ENCODE data around the gene ENOX1. TPM values are rescaled to one million over a fixed set of nuclear protein-coding genes. Genes with fewer than 3 reads are reported as not detected.

The ENOX1 gene
- total RNA-seq, 1 donor from 2014 or later: 2.5 TPM

- no peak for DNase-seq (ENCODE audit: low spot score, unreplicated experiment)
- H3K27ac Mint-ChIP-seq: peak overlapping the region; percentile 18
- H3K4me1 Mint-ChIP-seq (ENCODE audit: low read depth): peaks cover 11% of the 10 kb centered on the region
- no peaks in the 10 kb centered on the region for H3K36me3 Mint-ChIP-seq (ENCODE audit: insufficient read depth)
- no peaks in the 10 kb centered on the region for H3K9me3 Mint-ChIP-seq (ENCODE audit: low read depth)
- H3K27me3 Mint-ChIP-seq: no peaks in the 10 kb centered on the region
- H3K4me3 Mint-ChIP-seq (ENCODE audit: low read depth): no peak overlapping the region
- no peak for TF ChIP-seq CTCF (IDR thresholded peaks at IDR 0.05; ENCODE audit: unreplicated experiment)
Observed at GRCh38 chr13:43359536-43359935, 427.2 kb downstream of the ENOX1 start.

GRCh38 chr13:43357564-43357963, 429.2 kb downstream of the ENOX1 start:
- no peaks in the 10 kb centered on the region for H3K27me3 Mint-ChIP-seq
- no peak for TF ChIP-seq CTCF (IDR thresholded peaks at IDR 0.05; ENCODE audit: unreplicated experiment)
- H3K9me3 Mint-ChIP-seq (ENCODE audit: low read depth): no peaks in the 10 kb centered on the region
- no peak overlapping the region for H3K27ac Mint-ChIP-seq
- H3K36me3 Mint-ChIP-seq (ENCODE audit: insufficient read depth): no peaks in the 10 kb centered on the region
- H3K4me1 Mint-ChIP-seq (ENCODE audit: low read depth): peaks cover 11% of the 10 kb centered on the region
- H3K4me3 Mint-ChIP-seq (ENCODE audit: low read depth): no peak overlapping the region
- DNase-seq (ENCODE audit: low spot score, unreplicated experiment): no peak

- DNase-seq (ENCODE audit: low spot score, unreplicated experiment): no peak
- Mint-ChIP-seq H3K9me3 (ENCODE audit: low read depth) (no peaks in the 10 kb centered on the region), H3K27ac (no peak overlapping the region), H3K4me3 (ENCODE audit: low read depth) (no peak overlapping the region), H3K27me3 (no peaks in the 10 kb centered on the region), H3K36me3 (ENCODE audit: insufficient read depth) (no peaks in the 10 kb centered on the region), H3K4me1 (ENCODE audit: low read depth) (peaks cover 10% of the 10 kb centered on the region)
- TF ChIP-seq CTCF (IDR thresholded peaks at IDR 0.05; ENCODE audit: unreplicated experiment): no peak
Observed at GRCh38 chr13:43356567-43356966, 430.2 kb downstream of the ENOX1 start.

- no peaks in the 10 kb centered on the region for H3K36me3 Mint-ChIP-seq (ENCODE audit: insufficient read depth)
- no peak overlapping the region for H3K27ac Mint-ChIP-seq
- no peak for TF ChIP-seq CTCF (IDR thresholded peaks at IDR 0.05; ENCODE audit: unreplicated experiment)
- H3K9me3 Mint-ChIP-seq (ENCODE audit: low read depth): no peaks in the 10 kb centered on the region
- no peak for DNase-seq (ENCODE audit: low spot score, unreplicated experiment)
- no peak overlapping the region for H3K4me3 Mint-ChIP-seq (ENCODE audit: low read depth)
- no peaks in the 10 kb centered on the region for H3K27me3 Mint-ChIP-seq
- H3K4me1 Mint-ChIP-seq (ENCODE audit: low read depth): peaks cover 10% of the 10 kb centered on the region
Observed at GRCh38 chr13:43355774-43356173, 431.0 kb downstream of the ENOX1 start.

GRCh38 chr13:43354153-43354945, 432.4 kb downstream of the ENOX1 start:
- no peak overlapping the region for H3K4me3 Mint-ChIP-seq (ENCODE audit: low read depth)
- TF ChIP-seq CTCF (IDR thresholded peaks at IDR 0.05; ENCODE audit: unreplicated experiment): no peak
- no peak for DNase-seq (ENCODE audit: low spot score, unreplicated experiment)
- H3K27ac Mint-ChIP-seq: no peak overlapping the region
- H3K36me3 Mint-ChIP-seq (ENCODE audit: insufficient read depth): no peaks in the 10 kb centered on the region
- H3K27me3 Mint-ChIP-seq: no peaks in the 10 kb centered on the region
- peaks cover under 1% of the 10 kb centered on the region for H3K4me1 Mint-ChIP-seq (ENCODE audit: low read depth)
- no peaks in the 10 kb centered on the region for H3K9me3 Mint-ChIP-seq (ENCODE audit: low read depth)
